PC-9 (cell line): Measurements from ENCODE around the gene TUBA4A.

Experiments
- EZH2 ChIP-seq: fragments of 200-600 bp; sonication (generic); IDR thresholded peaks from 2 replicates; pipeline ENCODE4 v1.8.0; 2017; ENCODE audit warnings: antibody characterized with exemption, low read depth
- TF ChIP-seq, protein P1 (sequence below): fragments of 200-600 bp; sonication (generic); conservative IDR thresholded peaks from 2 replicates; pipeline ENCODE4 v1.6.1; 2017; ENCODE audit warnings: mixed run types, antibody characterized with exemption, mild to moderate bottlenecking, moderate library complexity

DNA sequence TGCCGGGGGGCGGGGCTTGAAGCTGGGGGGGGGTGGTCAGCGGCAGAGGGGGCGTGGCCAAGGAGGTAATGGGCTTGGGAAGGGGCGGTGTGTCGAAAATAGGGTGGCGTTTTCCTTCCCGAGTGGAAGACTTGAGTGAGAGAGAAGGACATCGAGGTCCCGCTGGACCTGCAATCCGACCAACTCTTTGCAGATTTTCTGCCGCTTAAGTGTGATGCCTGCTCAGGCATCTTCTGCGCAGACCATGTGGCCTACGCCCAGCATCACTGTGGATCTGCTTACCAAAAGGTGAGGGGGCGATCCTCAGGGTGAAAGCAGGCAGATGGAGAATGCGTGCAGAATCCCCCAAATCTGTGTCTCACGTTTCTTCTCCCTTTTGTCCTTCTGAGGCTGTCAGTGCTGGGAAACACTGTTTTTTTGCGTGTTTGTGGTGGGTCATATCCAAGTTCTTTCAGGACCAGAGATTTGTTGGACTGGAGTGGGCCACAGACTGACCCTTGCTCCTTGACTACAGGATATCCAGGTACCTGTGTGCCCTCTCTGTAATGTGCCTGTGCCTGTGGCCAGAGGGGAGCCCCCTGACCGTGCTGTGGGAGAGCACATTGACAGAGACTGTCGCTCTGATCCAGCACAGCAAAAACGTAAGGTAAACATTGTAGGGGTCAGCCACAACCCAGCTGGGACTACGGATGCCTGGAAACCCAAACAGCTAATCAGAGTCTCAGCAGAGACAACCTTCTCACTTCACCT, 46.4 kb downstream of the TUBA4A start:
- no peak for TF ChIP-seq EZH2
- TF ChIP-seq, protein P1, sequence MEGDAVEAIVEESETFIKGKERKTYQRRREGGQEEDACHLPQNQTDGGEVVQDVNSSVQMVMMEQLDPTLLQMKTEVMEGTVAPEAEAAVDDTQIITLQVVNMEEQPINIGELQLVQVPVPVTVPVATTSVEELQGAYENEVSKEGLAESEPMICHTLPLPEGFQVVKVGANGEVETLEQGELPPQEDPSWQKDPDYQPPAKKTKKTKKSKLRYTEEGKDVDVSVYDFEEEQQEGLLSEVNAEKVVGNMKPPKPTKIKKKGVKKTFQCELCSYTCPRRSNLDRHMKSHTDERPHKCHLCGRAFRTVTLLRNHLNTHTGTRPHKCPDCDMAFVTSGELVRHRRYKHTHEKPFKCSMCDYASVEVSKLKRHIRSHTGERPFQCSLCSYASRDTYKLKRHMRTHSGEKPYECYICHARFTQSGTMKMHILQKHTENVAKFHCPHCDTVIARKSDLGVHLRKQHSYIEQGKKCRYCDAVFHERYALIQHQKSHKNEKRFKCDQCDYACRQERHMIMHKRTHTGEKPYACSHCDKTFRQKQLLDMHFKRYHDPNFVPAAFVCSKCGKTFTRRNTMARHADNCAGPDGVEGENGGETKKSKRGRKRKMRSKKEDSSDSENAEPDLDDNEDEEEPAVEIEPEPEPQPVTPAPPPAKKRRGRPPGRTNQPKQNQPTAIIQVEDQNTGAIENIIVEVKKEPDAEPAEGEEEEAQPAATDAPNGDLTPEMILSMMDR: no peak
